HG03575 (cell line): Measurements from ENCODE around the gene FILIP1L.
A peak's percentile ranks its signal among the peaks of the same experiment; 100 is the strongest.

Experiments used
- ATAC-seq: cut with Tn5 transposase; IDR thresholded peaks from one replicate; pipeline ENCODE4 v1.9.1; 2021; ENCODE audit not compliant: unreplicated experiment, insufficient number of reproducible peaks, low FRiP score; ENCODE audit errors: extremely low read depth

The FILIP1L gene

GRCh38 chr3:100002599-100003350 lies 111.5 kb downstream of the FILIP1L start:
- ATAC-seq, result no peak

GRCh38 chr3:100001526-100002270 lies 112.6 kb downstream of the FILIP1L start:
- no peak for ATAC-seq

- no peak for ATAC-seq
Measured at GRCh38 chr3:100001083-100001482, 113.2 kb downstream of the FILIP1L start.

- ATAC-seq, result no peak
Measured at GRCh38 chr3:99999536-99999935, 114.8 kb downstream of the FILIP1L start.

- no peak for ATAC-seq
Measured at GRCh38 chr3:99997293-99997692, 117.0 kb downstream of the FILIP1L start.

GRCh38 chr3:99990179-99990578 lies 124.1 kb downstream of the FILIP1L start:
- ATAC-seq, result no peak

GRCh38 chr3:99984668-99985067 lies 129.6 kb downstream of the FILIP1L start:
- no peak for ATAC-seq

GRCh38 chr3:99984139-99984538 lies 130.2 kb downstream of the FILIP1L start:
- no peak for ATAC-seq

GRCh38 chr3:99982650-99983049 lies 131.7 kb downstream of the FILIP1L start:
- no peak for ATAC-seq

- no peak for ATAC-seq
Measured at GRCh38 chr3:99981138-99981537, 133.2 kb downstream of the FILIP1L start.

- no peak for ATAC-seq
Measured at GRCh38 chr3:99980606-99981005, 133.7 kb downstream of the FILIP1L start.

- ATAC-seq, result no peak
Measured at GRCh38 chr3:99978221-99978620, 136.1 kb downstream of the FILIP1L start.

- no peak for ATAC-seq
Measured at GRCh38 chr3:99976584-99976983, 137.7 kb downstream of the FILIP1L start.

GRCh38 chr3:99974989-99975388 lies 139.3 kb downstream of the FILIP1L start:
- no peak for ATAC-seq

GRCh38 chr3:99972380-99973104 lies 141.8 kb downstream of the FILIP1L start:
- ATAC-seq, result no peak

- ATAC-seq, result no peak
Measured at GRCh38 chr3:99971761-99972160, 142.5 kb downstream of the FILIP1L start.

GRCh38 chr3:99970198-99970597 lies 144.1 kb downstream of the FILIP1L start:
- ATAC-seq, result peak; percentile 97

- ATAC-seq, result no peak
Measured at GRCh38 chr3:99969136-99969535, 145.2 kb downstream of the FILIP1L start.

GRCh38 chr3:99967796-99968195 lies 146.5 kb downstream of the FILIP1L start:
- no peak for ATAC-seq
